ENCODE results near the gene BTD. TPM values are rescaled to one million over a fixed set of nuclear protein-coding genes. Genes with fewer than 3 reads are reported as not detected.

Gene BTD
- total and polyA plus RNA-seq, 2 experiments from 2014 or later, result 17.8 to 20.0 TPM

DNA sequence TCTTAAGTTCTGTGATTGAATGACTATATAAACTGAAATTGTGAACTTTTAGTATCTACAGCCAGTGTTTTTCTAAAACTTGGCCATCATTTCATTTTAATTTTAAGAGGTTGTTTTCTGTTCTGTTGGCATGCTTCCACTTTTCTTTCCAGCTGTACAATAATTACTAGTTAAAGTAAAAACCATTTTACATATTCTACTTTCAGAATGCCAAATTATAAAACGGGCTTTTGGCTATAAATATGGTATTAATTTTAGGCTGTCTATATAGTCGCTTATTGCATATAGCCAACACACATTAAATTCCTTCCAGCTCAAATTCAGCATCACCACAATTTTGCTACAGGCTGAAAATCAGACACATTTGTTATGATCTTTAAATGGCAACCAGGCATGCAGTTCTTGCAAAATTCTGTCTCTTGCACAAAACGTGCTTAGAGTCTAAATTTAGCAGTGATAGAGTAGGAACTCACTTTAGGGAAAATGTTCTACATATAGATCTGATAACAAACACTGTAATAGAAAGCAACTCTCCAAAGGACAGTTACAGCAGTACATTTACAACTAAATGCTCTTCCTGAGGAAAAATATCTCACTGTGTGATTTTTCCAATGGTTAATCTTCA is 81.1 kb downstream of the BTD start:
- DNase-seq (ENCODE audit: low spot score) (no peak), ATAC-seq (no peak)
- no peaks in the 10 kb centered on the region for H3F3A ChIP-seq (replicated peaks; ENCODE audit: low read depth)
- no peaks in the 10 kb centered on the region for H4K20me1 ChIP-seq (replicated peaks; ENCODE audit: insufficient read depth)
- no peaks in the 10 kb centered on the region for H3K9me2 ChIP-seq (ENCODE audit: insufficient read depth)
- no peaks in the 10 kb centered on the region for H3K9me3 Mint-ChIP-seq
- no peak for TF ChIP-seq ZNF114 (CRISPR knock-in tag; IDR thresholded peaks at IDR 0.05)
- TF ChIP-seq, protein P1, sequence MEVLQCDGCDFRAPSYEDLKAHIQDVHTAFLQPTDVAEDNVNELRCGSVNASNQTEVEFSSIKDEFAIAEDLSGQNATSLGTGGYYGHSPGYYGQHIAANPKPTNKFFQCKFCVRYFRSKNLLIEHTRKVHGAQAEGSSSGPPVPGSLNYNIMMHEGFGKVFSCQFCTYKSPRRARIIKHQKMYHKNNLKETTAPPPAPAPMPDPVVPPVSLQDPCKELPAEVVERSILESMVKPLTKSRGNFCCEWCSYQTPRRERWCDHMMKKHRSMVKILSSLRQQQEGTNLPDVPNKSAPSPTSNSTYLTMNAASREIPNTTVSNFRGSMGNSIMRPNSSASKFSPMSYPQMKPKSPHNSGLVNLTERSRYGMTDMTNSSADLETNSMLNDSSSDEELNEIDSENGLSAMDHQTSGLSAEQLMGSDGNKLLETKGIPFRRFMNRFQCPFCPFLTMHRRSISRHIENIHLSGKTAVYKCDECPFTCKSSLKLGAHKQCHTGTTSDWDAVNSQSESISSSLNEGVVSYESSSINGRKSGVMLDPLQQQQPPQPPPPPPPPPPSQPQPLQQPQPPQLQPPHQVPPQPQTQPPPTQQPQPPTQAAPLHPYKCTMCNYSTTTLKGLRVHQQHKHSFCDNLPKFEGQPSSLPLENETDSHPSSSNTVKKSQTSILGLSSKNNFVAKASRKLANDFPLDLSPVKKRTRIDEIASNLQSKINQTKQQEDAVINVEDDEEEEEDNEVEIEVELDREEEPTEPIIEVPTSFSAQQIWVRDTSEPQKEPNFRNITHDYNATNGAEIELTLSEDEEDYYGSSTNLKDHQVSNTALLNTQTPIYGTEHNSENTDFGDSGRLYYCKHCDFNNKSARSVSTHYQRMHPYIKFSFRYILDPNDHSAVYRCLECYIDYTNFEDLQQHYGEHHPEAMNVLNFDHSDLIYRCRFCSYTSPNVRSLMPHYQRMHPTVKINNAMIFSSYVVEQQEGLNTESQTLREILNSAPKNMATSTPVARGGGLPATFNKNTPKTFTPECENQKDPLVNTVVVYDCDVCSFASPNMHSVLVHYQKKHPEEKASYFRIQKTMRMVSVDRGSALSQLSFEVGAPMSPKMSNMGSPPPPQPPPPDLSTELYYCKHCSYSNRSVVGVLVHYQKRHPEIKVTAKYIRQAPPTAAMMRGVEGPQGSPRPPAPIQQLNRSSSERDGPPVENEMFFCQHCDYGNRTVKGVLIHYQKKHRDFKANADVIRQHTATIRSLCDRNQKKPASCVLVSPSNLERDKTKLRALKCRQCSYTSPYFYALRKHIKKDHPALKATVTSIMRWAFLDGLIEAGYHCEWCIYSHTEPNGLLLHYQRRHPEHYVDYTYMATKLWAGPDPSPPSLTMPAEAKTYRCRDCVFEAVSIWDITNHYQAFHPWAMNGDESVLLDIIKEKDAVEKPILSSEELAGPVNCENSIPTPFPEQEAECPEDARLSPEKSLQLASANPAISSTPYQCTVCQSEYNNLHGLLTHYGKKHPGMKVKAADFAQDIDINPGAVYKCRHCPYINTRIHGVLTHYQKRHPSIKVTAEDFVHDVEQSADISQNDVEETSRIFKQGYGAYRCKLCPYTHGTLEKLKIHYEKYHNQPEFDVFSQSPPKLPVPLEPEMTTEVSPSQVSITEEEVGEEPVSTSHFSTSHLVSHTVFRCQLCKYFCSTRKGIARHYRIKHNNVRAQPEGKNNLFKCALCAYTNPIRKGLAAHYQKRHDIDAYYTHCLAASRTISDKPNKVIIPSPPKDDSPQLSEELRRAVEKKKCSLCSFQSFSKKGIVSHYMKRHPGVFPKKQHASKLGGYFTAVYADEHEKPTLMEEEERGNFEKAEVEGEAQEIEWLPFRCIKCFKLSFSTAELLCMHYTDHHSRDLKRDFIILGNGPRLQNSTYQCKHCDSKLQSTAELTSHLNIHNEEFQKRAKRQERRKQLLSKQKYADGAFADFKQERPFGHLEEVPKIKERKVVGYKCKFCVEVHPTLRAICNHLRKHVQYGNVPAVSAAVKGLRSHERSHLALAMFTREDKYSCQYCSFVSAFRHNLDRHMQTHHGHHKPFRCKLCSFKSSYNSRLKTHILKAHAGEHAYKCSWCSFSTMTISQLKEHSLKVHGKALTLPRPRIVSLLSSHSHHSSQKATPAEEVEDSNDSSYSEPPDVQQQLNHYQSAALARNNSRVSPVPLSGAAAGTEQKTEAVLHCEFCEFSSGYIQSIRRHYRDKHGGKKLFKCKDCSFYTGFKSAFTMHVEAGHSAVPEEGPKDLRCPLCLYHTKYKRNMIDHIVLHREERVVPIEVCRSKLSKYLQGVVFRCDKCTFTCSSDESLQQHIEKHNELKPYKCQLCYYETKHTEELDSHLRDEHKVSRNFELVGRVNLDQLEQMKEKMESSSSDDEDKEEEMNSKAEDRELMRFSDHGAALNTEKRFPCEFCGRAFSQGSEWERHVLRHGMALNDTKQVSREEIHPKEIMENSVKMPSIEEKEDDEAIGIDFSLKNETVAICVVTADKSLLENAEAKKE (CRISPR knock-in tag; IDR thresholded peaks at IDR 0.05), result no peak
- no peak for TF ChIP-seq EZH2 (IDR thresholded peaks at IDR 0.05; ENCODE audit: low read depth, unreplicated experiment)
- no peak for TF ChIP-seq ZNF331 (CRISPR knock-in tag; IDR thresholded peaks at IDR 0.05; ENCODE audit: low read depth)
- no peak for TF ChIP-seq NANOG (IDR thresholded peaks at IDR 0.05; ENCODE audit: borderline replicate concordance)
- TF ChIP-seq, protein P2, sequence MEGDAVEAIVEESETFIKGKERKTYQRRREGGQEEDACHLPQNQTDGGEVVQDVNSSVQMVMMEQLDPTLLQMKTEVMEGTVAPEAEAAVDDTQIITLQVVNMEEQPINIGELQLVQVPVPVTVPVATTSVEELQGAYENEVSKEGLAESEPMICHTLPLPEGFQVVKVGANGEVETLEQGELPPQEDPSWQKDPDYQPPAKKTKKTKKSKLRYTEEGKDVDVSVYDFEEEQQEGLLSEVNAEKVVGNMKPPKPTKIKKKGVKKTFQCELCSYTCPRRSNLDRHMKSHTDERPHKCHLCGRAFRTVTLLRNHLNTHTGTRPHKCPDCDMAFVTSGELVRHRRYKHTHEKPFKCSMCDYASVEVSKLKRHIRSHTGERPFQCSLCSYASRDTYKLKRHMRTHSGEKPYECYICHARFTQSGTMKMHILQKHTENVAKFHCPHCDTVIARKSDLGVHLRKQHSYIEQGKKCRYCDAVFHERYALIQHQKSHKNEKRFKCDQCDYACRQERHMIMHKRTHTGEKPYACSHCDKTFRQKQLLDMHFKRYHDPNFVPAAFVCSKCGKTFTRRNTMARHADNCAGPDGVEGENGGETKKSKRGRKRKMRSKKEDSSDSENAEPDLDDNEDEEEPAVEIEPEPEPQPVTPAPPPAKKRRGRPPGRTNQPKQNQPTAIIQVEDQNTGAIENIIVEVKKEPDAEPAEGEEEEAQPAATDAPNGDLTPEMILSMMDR (conservative IDR thresholded peaks at IDR 0.05; ENCODE audit: low read depth in 2 of 2), result no peak
- TF ChIP-seq POLR2AphosphoS5 (IDR thresholded peaks at IDR 0.05; ENCODE audit: low read depth), result no peak
- TF ChIP-seq STAT1 (IDR thresholded peaks at IDR 0.05; ENCODE audit: unreplicated experiment), result no peak
- TF ChIP-seq CREB1 (CRISPR knock-in tag; IDR thresholded peaks at IDR 0.05; ENCODE audit: low read depth), result no peak
- no peak for TF ChIP-seq EZH2phosphoT487 (IDR thresholded peaks at IDR 0.05; ENCODE audit: unreplicated experiment)
- H2AFZ ChIP-seq, result no peak overlapping the region
- no peaks in the 10 kb centered on the region for H3K27me3 Mint-ChIP-seq (ENCODE audit: insufficient read depth, low read depth, poor library complexity)
- peaks cover 30% of the 10 kb centered on the region for H3K36me3 ChIP-seq (ENCODE audit: insufficient read depth)
- H3K36me3 Mint-ChIP-seq (ENCODE audit: low read depth), result peaks cover 28% of the 10 kb centered on the region
- H3K4me2 ChIP-seq, result no peak overlapping the region
- no peaks in the 10 kb centered on the region for H3K4me1 ChIP-seq (ENCODE audit: insufficient read depth)
- no peak overlapping the region for H3K27ac Mint-ChIP-seq
- no peak overlapping the region for H3K4me3 ChIP-seq
- H3K27ac ChIP-seq (ENCODE audit: low read depth), result no peak overlapping the region
- H3K4me1 Mint-ChIP-seq, result no peaks in the 10 kb centered on the region
- H3K27me3 ChIP-seq (ENCODE audit: insufficient read depth), result no peaks in the 10 kb centered on the region
- H3K79me2 ChIP-seq (replicated peaks; ENCODE audit: insufficient read depth), result no peaks in the 10 kb centered on the region
- no peak overlapping the region for H3K4me3 Mint-ChIP-seq
